ENCODE results near the gene OTOG.

Gene OTOG

GRCh38 chr11:17637901-17638300, 90.8 kb downstream of the OTOG start:
- Histone ChIP-seq H3K4me3 (ENCODE audit: low read length) (no peak overlapping the region), H3K36me3 (replicated peaks; ENCODE audit: insufficient read depth, low read length) (no peaks in the 10 kb centered on the region), H3K9me2 (replicated peaks; ENCODE audit: insufficient read depth, low read length) (no peaks in the 10 kb centered on the region), H3K79me2 (ENCODE audit: low read length) (no peaks in the 10 kb centered on the region), H3K4me2 (ENCODE audit: low read depth, low read length) (no peak overlapping the region), H3K27ac (ENCODE audit: low read length) (no peak overlapping the region), H4K20me1 (ENCODE audit: insufficient read depth, low read length) (no peaks in the 10 kb centered on the region), H3K9ac (ENCODE audit: low read length) (no peak overlapping the region), H3F3A (ENCODE audit: insufficient read depth, low read length) (no peaks in the 10 kb centered on the region), H3K4me1 (ENCODE audit: low read length) (no peaks in the 10 kb centered on the region), H3K27me3 (replicated peaks; ENCODE audit: insufficient read depth, low read length) (no peaks in the 10 kb centered on the region), H2AFZ (ENCODE audit: low read length) (no peak overlapping the region), H3K9me3 (replicated peaks; ENCODE audit: insufficient read depth, low read length) (no peaks in the 10 kb centered on the region)
- DNase-seq = no peak
- TF ChIP-seq CTCF (IDR thresholded peaks at IDR 0.05; ENCODE audit: low read length) (no peak), EZH2 (optimal IDR thresholded peaks at IDR 0.05; ENCODE audit: low read depth, low read length) (no peak), EZH2phosphoT487 (IDR thresholded peaks at IDR 0.05; ENCODE audit: low read length) (no peak)

GRCh38 chr11:17638311-17638710, 91.3 kb downstream of the OTOG start:
- no peak overlapping the region for H2AFZ ChIP-seq (ENCODE audit: low read length)
- no peaks in the 10 kb centered on the region for H3K36me3 ChIP-seq (replicated peaks; ENCODE audit: insufficient read depth, low read length)
- no peaks in the 10 kb centered on the region for H4K20me1 ChIP-seq (ENCODE audit: insufficient read depth, low read length)
- H3K9me2 ChIP-seq (replicated peaks; ENCODE audit: insufficient read depth, low read length) = no peaks in the 10 kb centered on the region
- no peak overlapping the region for H3K9ac ChIP-seq (ENCODE audit: low read length)
- no peaks in the 10 kb centered on the region for H3K79me2 ChIP-seq (ENCODE audit: low read length)
- no peaks in the 10 kb centered on the region for H3F3A ChIP-seq (ENCODE audit: insufficient read depth, low read length)
- no peaks in the 10 kb centered on the region for H3K4me1 ChIP-seq (ENCODE audit: low read length)
- no peak overlapping the region for H3K27ac ChIP-seq (ENCODE audit: low read length)
- no peaks in the 10 kb centered on the region for H3K27me3 ChIP-seq (replicated peaks; ENCODE audit: insufficient read depth, low read length)
- no peak overlapping the region for H3K4me2 ChIP-seq (ENCODE audit: low read depth, low read length)
- no peak for DNase-seq
- H3K4me3 ChIP-seq (ENCODE audit: low read length) = no peak overlapping the region
- no peaks in the 10 kb centered on the region for H3K9me3 ChIP-seq (replicated peaks; ENCODE audit: insufficient read depth, low read length)
- TF ChIP-seq CTCF (IDR thresholded peaks at IDR 0.05; ENCODE audit: low read length) (no peak), EZH2phosphoT487 (IDR thresholded peaks at IDR 0.05; ENCODE audit: low read length) (no peak), EZH2 (optimal IDR thresholded peaks at IDR 0.05; ENCODE audit: low read depth, low read length) (no peak)

GRCh38 chr11:17639091-17639490, 92.0 kb downstream of the OTOG start:
- Histone ChIP-seq H3K4me3 (ENCODE audit: low read length) (no peak overlapping the region), H3K79me2 (ENCODE audit: low read length) (no peaks in the 10 kb centered on the region), H3F3A (ENCODE audit: insufficient read depth, low read length) (no peaks in the 10 kb centered on the region), H2AFZ (ENCODE audit: low read length) (no peak overlapping the region), H3K36me3 (replicated peaks; ENCODE audit: insufficient read depth, low read length) (no peaks in the 10 kb centered on the region), H3K4me2 (ENCODE audit: low read depth, low read length) (no peak overlapping the region), H4K20me1 (ENCODE audit: insufficient read depth, low read length) (no peaks in the 10 kb centered on the region), H3K9ac (ENCODE audit: low read length) (no peak overlapping the region), H3K9me3 (replicated peaks; ENCODE audit: insufficient read depth, low read length) (no peaks in the 10 kb centered on the region), H3K27ac (ENCODE audit: low read length) (no peak overlapping the region), H3K9me2 (replicated peaks; ENCODE audit: insufficient read depth, low read length) (no peaks in the 10 kb centered on the region), H3K4me1 (ENCODE audit: low read length) (no peaks in the 10 kb centered on the region), H3K27me3 (replicated peaks; ENCODE audit: insufficient read depth, low read length) (no peaks in the 10 kb centered on the region)
- TF ChIP-seq EZH2 (optimal IDR thresholded peaks at IDR 0.05; ENCODE audit: low read depth, low read length) (no peak), CTCF (IDR thresholded peaks at IDR 0.05; ENCODE audit: low read length) (no peak), EZH2phosphoT487 (IDR thresholded peaks at IDR 0.05; ENCODE audit: low read length) (no peak)
- no peak for DNase-seq
